Amniotic epithelial cell (primary cell): Measurements from ENCODE around the gene RPL7A.
A peak's percentile ranks its signal among the peaks of the same experiment; 100 is the strongest.
"Not testable (repeated sequence)": the region's sequence is repeated elsewhere in the genome, so short reads cannot be mapped to it uniquely, and the experiment has no call there.

Experiments used
- DNase-seq: peaks from one replicate; pipeline ENCODE4 v3.0.0-alpha.2; 2010; ENCODE audit warnings: low read depth

The RPL7A gene

GRCh38 chr9:133389562-133389961 is 41.5 kb downstream of the RPL7A start:
- no peak for DNase-seq

GRCh38 chr9:133390713-133391112 is 42.7 kb downstream of the RPL7A start:
- no peak for DNase-seq

- not testable (repeated sequence) for DNase-seq
Measured at GRCh38 chr9:133391449-133391848, 43.4 kb downstream of the RPL7A start.

GRCh38 chr9:133392308-133392707 is 44.3 kb downstream of the RPL7A start:
- DNase-seq = not testable (repeated sequence)

GRCh38 chr9:133393399-133393798 is 45.4 kb downstream of the RPL7A start:
- no peak for DNase-seq

GRCh38 chr9:133394687-133395271 is 46.8 kb downstream of the RPL7A start:
- DNase-seq = no peak

- peak; percentile 29 for DNase-seq
Measured at GRCh38 chr9:133396952-133397351, 48.9 kb downstream of the RPL7A start.

- DNase-seq = no peak
Measured at GRCh38 chr9:133397370-133397769, 49.4 kb downstream of the RPL7A start.

- DNase-seq = no peak
Measured at GRCh38 chr9:133397895-133398294, 49.9 kb downstream of the RPL7A start.

GRCh38 chr9:133400292-133400691 is 52.3 kb downstream of the RPL7A start:
- DNase-seq = no peak
